ENCODE measurements around the gene MCUB.

- TF ChIP-seq CTCF (IDR thresholded peaks at IDR 0.05; ENCODE audit: poor library complexity) (no peak), EZH2 (IDR thresholded peaks at IDR 0.05; ENCODE audit: borderline replicate concordance) (no peak), EZH2phosphoT487 (IDR thresholded peaks at IDR 0.05; ENCODE audit: low read depth, severe bottlenecking, unreplicated experiment) (no peak)
These were observed 112.3 kb downstream of the MCUB start for GRCh38 chr4:109672169-109672930.
